ENCODE measurements around the gene RASGRP3.

The RASGRP3 gene

GRCh38 chr2:33488178-33488690, 11.8 kb downstream of the RASGRP3 start:
- no peak for DNase-seq (ENCODE audit: extremely low read depth, low read depth)
- TF ChIP-seq CTCF (IDR thresholded peaks at IDR 0.05; ENCODE audit: low read depth, low read length): no peak

- DNase-seq (ENCODE audit: extremely low read depth, low read depth): no peak
Measured at GRCh38 chr2:33488715-33489540, 12.5 kb downstream of the RASGRP3 start.

GRCh38 chr2:33489835-33490431, 13.5 kb downstream of the RASGRP3 start:
- DNase-seq (ENCODE audit: extremely low read depth, low read depth): no peak
- TF ChIP-seq CTCF (IDR thresholded peaks at IDR 0.05; ENCODE audit: low read depth, low read length): no peak

More at GRCh38 chr2:33488715-33489540, 12.5 kb downstream of the RASGRP3 start:
- no peak for TF ChIP-seq CTCF (IDR thresholded peaks at IDR 0.05; ENCODE audit: low read depth, low read length)

DNA sequence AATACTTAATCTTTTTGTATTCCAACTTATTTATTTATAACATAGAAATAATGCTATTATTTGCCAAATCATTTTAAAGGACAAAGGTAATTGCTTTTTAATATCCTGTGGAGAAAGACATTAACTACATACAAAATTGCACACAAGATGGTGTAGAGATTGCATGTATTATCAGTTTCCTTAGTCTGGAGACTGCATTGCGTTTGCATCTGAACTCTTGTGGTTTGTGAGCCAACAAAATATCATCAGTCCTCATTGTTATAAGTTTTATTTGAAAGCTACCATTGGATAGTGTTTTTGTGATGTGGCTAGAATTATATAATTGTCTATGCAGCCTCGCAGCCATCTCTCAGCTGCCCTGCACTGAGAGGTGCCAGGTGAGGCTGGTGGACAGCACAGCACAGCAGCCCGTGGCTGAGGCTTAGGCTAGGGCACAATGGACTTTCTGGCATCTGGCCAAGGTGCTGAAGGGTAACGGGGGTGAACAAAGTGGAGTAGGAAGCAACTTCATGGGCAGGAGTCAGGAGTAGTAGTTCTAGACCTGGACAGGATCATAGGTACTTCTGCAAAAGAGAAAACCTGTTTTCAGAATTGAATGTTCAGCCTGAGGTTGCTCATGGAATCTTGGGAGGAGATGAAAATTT, 15.1 kb downstream of the RASGRP3 start:
- no peak for DNase-seq (ENCODE audit: extremely low read depth, low read depth)
- no peak for TF ChIP-seq CTCF (IDR thresholded peaks at IDR 0.05; ENCODE audit: low read depth, low read length)

DNA sequence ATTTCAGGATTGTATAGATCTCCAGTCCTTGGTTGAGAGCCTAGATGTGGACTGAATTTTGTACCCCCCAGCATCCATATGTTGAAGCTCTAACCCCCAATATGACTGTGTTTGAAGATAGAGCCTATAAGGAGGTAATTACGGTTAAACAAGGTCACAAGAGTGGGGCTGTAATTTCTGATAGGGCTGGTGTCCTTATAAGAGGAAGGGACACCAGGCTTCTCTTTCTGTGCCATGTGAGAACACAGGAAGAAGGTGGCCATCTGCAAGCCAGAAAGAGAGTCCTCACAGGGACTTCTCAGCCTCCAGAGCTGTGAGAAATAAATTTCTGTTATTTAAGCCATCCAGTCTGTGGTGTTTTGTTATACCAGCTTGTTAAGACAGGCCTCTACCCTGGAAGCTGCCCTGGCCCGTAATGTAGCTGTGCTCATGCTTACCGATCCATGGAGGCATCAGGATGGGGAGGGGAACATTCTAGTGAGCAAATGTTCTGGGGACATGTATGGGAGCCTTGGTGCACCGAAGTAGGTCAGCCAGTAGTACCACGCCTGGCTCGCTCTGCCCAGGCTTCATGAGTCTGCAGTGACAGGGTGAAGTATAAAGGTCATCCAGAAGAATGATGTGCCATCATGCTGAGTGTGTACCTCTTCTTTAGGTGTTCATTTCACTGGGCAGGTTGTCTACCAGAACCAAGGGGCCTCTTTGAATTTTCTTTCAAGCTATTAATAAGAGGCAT, 16.1 kb downstream of the RASGRP3 start:
- no peak for DNase-seq (ENCODE audit: extremely low read depth, low read depth)
- TF ChIP-seq CTCF (IDR thresholded peaks at IDR 0.05; ENCODE audit: low read depth, low read length): no peak

DNA sequence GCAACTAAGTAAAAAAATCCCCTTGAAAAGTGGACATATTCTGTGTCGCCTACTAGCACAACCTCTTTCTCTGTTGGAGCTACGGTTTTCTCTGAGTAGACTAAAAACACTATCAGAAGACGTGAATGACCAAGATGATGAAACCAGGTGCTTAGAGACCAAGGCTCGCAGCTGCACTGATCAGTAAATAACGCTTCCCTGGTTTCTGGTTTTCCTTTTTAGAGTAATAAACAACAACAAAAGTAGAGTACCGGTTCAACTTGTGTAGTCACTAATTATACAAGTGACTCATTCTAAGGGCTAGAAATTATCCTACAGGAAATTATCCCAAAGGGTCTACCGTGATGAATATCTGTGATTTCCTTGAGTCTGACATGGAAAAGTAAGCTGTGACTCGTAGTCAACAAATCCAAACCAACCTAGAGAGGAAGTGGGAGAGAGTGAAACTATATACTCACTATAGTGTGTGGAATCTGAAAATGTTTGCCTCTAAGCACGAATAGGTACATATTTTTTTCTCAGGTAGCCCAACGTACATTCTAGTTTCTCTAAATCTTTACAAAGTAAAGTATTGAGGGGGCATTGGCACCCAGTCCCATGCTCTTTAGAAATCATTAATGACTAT, 17.8 kb downstream of the RASGRP3 start:
- no peak for DNase-seq (ENCODE audit: extremely low read depth, low read depth)
- TF ChIP-seq CTCF (IDR thresholded peaks at IDR 0.05; ENCODE audit: low read depth, low read length): no peak
